Fibroblast of skin of left quadriceps (primary cell): ENCODE data around the gene SMC4.
"Not testable (repeated sequence)": the region's sequence is repeated elsewhere in the genome, so short reads cannot be mapped to it uniquely, and the experiment has no call there.

Source experiments
- DNase-seq, 2 experiments: peaks; one replicate each; pipeline ENCODE4 v3.0.0-alpha.2; 2013; ENCODE audit warnings: low read depth in 2 of 2

SMC4 gene

DNA sequence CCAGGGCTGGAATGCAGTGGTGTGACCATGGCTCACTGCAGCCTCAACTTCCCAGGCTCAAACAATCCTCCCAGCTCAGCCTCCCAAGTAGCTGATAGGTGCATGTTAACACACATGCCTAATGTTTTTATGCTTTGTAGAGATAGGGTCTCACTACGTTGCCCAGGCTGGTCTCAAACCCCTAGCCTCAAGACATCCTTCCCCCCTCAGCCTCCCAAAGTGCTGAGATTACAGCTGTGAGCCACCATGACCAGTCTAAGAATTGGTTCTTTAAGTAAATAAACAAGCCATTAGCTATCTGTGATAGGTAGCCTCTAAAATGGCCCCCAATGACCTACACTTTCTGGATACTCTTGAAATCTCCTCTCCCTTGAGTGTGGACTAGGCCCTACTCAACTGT, 46.4 kb downstream of the SMC4 start:
- DNase-seq = no peak

DNA sequence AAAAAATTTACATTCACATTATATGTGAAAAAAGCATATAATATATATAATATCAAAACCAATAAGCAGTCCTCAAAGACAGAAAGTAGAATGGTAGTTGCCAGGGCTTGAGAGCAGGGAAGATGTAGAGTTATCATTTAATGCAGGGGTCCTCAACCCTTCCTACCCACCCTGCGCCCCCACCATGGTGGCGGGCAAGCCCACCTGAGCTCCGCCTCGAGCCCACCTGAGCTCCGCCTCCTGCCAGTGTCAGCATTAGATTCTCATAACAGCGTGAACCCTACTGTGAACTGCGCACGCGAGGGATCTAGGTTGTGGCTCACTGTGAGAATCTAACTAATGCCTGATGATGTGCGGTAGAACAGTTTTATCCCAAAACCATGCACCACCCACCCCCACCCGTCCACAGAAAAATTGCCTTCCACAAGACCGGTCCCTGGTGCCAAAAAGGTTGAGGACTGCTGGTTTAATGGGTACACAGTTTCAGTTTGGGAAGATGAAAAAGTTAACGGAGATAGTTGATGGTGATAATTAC, 47.1 kb downstream of the SMC4 start:
- no peak for DNase-seq

DNA sequence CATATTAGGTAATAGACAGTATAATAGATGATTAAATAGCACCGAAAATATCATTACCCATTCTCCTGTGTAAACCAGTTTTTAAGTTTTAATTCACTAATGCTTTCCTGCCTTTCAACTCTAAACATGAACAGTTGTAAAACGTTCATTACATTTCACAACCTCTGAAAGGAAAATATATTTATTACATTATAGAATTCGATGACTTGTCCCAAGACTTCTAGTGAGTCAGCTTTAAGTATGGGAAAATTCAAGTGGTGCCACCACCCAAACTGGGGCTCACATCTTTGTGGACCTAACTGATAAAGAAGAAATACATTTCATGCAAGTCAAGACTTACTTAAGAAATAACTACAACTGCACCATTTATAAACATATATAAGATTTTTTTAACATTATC, 48.1 kb downstream of the SMC4 start:
- peak; percentile 20 to 29 for DNase-seq

GRCh38 chr3:160448845-160449635, 49.6 kb downstream of the SMC4 start:
- DNase-seq = no peak

DNA sequence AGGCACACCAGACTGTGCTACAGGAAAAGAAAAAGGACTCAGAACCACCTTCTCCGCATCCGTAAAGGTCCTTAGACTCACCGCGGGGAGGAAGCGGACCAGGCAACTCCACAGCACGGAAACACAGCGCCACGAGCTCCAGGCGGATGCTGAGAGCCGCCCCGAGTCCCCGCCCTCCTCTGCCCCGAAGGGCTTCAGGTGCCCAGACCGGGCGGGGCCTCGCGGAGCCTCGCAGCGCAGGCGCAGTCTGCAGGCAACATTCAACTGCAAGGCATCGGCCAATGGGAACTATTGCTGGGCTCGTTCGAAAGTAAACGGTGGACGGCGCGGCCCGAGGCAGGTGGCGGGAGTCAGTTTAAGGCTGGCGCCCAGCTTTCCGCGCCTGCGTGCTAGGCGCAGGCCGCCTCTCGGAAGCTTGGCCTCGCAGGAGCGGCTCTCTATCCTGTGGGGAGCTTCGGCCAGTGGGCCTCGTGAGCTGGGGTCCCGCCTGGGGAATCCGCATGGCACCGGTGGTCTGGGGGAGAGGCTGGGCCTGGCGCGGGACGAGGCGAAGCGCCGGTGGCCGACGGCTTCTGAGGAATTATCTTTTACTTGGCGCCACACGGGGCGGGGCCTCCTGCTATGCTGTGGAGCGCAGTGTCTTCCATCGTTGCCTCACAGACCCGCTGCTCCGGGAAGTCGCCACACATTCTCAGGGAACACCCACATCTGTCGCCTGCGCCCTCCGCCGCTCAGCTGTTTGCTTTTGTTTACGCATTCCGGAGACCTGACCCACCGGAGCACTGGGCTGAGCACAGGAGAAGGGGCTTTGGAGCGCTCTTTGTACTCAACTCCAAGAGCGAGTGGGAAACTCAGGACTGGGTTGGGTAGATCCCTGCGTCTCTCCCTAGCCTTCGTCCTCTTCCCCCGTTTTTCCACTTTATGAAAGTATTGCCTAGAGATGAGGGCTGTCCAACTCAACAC, 50.5 kb downstream of the SMC4 start, which contains the start of gene TRIM59:
Gene TRIM59, minus strand, starts transcription at position 151 of the 963 bp plus-strand sequence. CDS start 10,603 bp downstream, outside the sequence.
- peak; percentile 94 to 95 for DNase-seq

GRCh38 chr3:160450846-160451245, 51.4 kb downstream of the SMC4 start:
- DNase-seq = peak; percentile 92 to 93

GRCh38 chr3:160451602-160452001, 52.2 kb downstream of the SMC4 start:
- DNase-seq = no peak

GRCh38 chr3:160452251-160452650, 52.8 kb downstream of the SMC4 start:
- DNase-seq = not testable (repeated sequence)

DNA sequence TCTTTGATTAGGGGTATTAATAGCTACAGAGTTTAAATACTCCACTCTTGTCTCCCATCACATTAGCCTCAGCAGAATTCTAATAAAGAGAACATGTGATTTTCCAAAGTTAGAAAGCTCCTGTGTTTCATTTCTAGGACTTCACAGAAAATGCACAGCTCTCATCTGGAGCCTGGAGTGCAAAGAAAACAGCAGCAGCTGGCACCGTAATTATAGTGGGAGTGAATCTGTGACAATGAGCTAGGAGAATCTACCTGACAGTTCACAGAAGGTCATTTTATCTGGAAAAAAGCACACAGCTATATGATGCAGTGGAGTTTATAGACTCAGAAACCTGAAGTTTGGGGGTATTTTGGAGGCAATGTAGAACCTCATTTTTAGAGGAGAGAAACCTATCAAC, 55.5 kb downstream of the SMC4 start:
- DNase-seq = no peak

DNA sequence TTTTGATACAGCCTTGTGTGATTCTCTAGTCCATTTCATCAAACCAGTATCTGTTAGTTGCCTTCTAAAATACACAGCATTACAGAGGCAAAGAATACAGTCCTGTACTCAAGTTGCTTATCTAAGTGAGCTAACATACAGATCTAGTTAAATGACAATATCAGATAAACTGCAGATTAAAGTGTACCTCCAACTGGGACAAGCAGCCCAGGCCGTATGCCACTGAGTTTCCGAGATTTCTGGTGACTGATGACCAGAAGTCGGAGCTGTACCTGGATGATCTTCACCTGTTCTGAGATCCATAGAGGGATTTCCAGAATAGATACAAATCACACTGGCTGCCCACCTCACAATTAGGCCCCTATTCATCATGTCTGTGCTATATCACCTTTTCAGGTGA, 56.4 kb downstream of the SMC4 start:
- DNase-seq = no peak

DNA sequence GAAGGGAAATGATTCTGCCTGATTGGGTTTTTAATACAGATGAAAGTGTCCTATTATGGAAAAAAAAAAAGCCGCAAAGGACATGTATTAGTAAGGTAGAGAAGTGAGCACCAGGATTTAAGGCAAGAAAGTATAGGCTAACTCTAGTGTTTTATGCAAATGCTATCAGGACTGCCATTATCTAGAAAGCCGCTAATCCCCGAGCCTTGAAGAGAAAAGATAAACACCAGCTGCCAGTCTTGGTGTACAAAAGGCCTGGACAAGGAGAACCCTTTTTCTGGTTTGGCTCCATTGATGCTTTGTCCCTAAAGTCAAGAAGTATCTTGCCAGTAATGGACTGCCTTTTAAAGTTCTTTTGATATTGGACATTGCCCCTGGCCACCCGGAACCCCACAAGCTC, 58.7 kb downstream of the SMC4 start:
- no peak for DNase-seq

DNA sequence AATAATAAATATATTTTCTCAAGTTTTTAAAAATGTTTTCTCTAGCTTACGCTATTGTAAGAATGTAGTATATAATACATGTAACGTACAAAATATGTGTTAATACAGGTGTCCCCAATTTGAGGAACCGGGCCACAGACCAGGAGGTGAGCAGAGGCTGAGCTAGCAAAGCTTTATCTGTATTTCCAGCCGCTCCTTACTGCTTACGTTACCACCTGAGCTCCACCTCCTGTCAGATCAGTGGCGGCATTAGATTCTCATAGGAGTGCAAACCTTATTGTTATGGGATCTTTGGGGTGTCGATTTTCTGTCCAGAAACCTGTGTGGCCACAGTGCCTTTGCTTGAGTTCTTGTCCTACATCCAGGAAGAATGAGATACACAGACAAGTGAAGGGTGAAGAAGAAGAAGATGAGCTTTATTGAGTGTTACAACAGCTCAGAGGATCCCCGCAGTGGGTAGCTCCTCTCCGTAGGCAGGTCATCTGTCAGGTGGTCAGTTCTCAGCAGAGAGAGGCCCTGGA, 60.1 kb downstream of the SMC4 start:
- no peak for DNase-seq

GRCh38 chr3:160460033-160460432, 60.6 kb downstream of the SMC4 start:
- DNase-seq = no peak

- DNase-seq = no peak
Observed at GRCh38 chr3:160464321-160464720, 64.9 kb downstream of the SMC4 start.

GRCh38 chr3:160464971-160465370, 65.5 kb downstream of the SMC4 start:
- no peak for DNase-seq

- DNase-seq = no peak
Observed at GRCh38 chr3:160470181-160470580, 70.7 kb downstream of the SMC4 start.

DNA sequence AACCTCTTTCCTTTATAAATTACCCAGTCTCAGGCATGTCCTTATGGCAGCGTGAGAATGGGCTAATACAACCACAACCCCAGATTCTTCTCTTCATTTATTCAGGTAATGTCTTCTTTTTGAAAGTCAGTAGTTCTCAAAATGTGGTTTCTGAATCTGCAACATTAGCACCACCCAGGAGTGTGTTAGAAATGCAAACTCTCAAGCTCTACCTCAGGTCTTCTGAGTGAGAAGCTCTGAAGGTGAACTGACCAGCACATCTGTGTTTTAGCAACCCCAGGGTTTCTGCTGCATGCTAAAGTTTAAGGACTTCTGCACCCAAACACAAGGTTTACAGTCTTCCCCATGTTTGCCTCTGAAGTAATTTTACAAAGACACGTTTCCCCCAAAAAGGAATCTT, 72.4 kb downstream of the SMC4 start:
- no peak for DNase-seq

GRCh38 chr3:160472344-160472743, 72.9 kb downstream of the SMC4 start:
- no peak for DNase-seq

DNA sequence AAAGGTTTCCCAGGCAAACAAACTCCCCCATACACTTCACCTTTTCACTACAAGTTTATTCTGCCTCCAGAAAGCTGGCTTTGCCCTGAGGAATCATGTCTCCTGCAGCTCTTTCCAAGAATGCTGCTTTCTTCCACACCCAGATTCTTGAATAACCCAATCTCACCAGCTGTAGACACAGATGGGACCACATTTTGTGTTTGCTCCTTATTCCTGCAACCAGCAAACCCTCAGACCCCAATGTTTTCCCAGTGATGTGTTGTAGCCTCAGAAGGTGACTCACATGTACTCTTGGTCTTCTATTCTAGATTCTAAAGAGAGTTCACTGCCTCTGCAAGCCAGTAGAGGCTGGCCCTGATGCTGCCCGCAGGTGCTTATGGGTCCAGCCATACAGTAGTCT, 73.8 kb downstream of the SMC4 start:
- DNase-seq = peak; percentile 79 to 82

GRCh38 chr3:160473978-160474377, 74.5 kb downstream of the SMC4 start:
- peak; percentile 97 for DNase-seq

DNA sequence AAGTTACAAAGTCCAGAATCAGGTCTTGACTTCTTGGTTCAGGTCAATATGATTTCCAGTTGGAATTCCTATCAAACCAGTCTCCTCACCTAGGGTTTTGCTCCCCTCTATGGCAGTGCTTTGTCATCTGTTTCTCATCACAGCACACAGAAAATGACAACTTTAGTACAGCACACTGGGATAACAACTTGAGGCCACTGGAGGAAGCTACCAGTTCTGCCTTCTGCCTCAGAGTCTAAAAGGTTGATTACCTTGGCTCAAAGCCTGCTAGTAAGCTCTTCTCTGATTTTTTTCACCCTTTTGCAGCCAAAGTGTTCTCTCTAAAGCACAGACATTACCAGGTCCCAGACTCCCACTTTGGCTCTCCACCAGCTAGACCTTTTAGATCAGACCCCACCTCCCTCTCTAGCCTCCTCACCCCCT, 75.0 kb downstream of the SMC4 start:
- peak; percentile 73 for DNase-seq

- DNase-seq = no peak
Observed at GRCh38 chr3:160475153-160475552, 75.7 kb downstream of the SMC4 start.
